ENCODE results near the gene PROSER3. TPM values are rescaled to one million over a fixed set of nuclear protein-coding genes. Genes with fewer than 3 reads are reported as not detected.

PROSER3 gene
- total and polyA plus RNA-seq, 12 donors = 5.5 to 14.7 (median 9.2) TPM

- no peaks in the 10 kb centered on the region for H3K9me3 ChIP-seq
- intact Hi-C loops (cut with DNase I) = no loop called here
- H3K4me3 ChIP-seq = no peak overlapping the region
- no peaks in the 10 kb centered on the region for H3K27me3 ChIP-seq
- 95 to 96% methylated on average over 23 of the region's 23 CpGs for WGBS, 2 donors
- DNase-seq (no peak), ATAC-seq (no peak)
- H3K36me3 ChIP-seq = peaks cover 14 to 100% (median 90%) of the 10 kb centered on the region in 9 donors
- no peaks in the 10 kb centered on the region for H3K4me1 ChIP-seq
- no peak overlapping the region for H3K27ac ChIP-seq
- no peak for TF ChIP-seq CTCF (IDR thresholded peaks at IDR 0.05)
Measured at GRCh38 chr19:35725216-35725861, 32.6 kb upstream of the PROSER3 start.

GRCh38 chr19:35727053-35727955, 30.7 kb upstream of the PROSER3 start:
- WGBS, 2 donors = 95% methylated on average over 25 of the region's 25 CpGs
- no peaks in the 10 kb centered on the region for H3K4me1 ChIP-seq
- H3K9me3 ChIP-seq = no peaks in the 10 kb centered on the region
- peaks cover 14 to 100% (median 98%) of the 10 kb centered on the region in 9 donors for H3K36me3 ChIP-seq
- H3K4me3 ChIP-seq = no peak overlapping the region
- intact Hi-C loops (cut with DNase I) = no loop called here
- ATAC-seq = peak in 1 of 8 donors; percentile 5
- DNase-seq = no peak
- H3K27ac ChIP-seq = no peak overlapping the region
- no peak for TF ChIP-seq CTCF (IDR thresholded peaks at IDR 0.05)
- H3K27me3 ChIP-seq = no peaks in the 10 kb centered on the region

GRCh38 chr19:35727956-35728706, 29.8 kb upstream of the PROSER3 start:
- whole genome bisulfite sequencing, 2 donors = 92 to 93% methylated on average over 19 of the region's 19 CpGs

More at GRCh38 chr19:35727956-35728706, 29.8 kb upstream of the PROSER3 start:
- TF ChIP-seq CTCF (IDR thresholded peaks at IDR 0.05) = no peak
- ATAC-seq (no peak), DNase-seq (no peak)
- no peaks in the 10 kb centered on the region for H3K27me3 ChIP-seq
- intact Hi-C loops (cut with DNase I) = loop anchor here in 1 of 10 donors (2.0 kb wide), 1 partner anchor 69 kb away; no protein-coding TSS in a partner anchor
- peaks cover 14 to 100% (median 96%) of the 10 kb centered on the region in 9 donors for H3K36me3 ChIP-seq
- H3K4me1 ChIP-seq = no peaks in the 10 kb centered on the region
- H3K4me3 ChIP-seq = no peak overlapping the region
- no peak overlapping the region for H3K27ac ChIP-seq
- no peaks in the 10 kb centered on the region for H3K9me3 ChIP-seq
